Measurements from ENCODE around the gene ARMC2.

GRCh38 chr6:108987156-108987555, 138.9 kb downstream of the ARMC2 start:
- TF ChIP-seq CTCF (IDR thresholded peaks at IDR 0.05), result no peak
- TF ChIP-seq MAX (IDR thresholded peaks at IDR 0.05; ENCODE audit: low read depth), result no peak
- TF ChIP-seq POLR2AphosphoS5 (IDR thresholded peaks at IDR 0.05; ENCODE audit: low read depth, low read length), result no peak
- no peak for TF ChIP-seq TCF12 (IDR thresholded peaks at IDR 0.05)
- no peak for TF ChIP-seq REST (IDR thresholded peaks at IDR 0.05; ENCODE audit: low read depth, low read length)
- no peak for TF ChIP-seq SMC3 (IDR thresholded peaks at IDR 0.05; ENCODE audit: low read depth, low read length)
- TF ChIP-seq YY1 (IDR thresholded peaks at IDR 0.05; ENCODE audit: low read depth), result no peak
